Upper lobe of left lung (tissue), 6 donors: ENCODE data around the gene LAMTOR2. TPM values are rescaled to one million over a fixed set of nuclear protein-coding genes. Genes with fewer than 3 reads are reported as not detected.

Experiments used
- ATAC-seq, 2 donors: fragments of 200-7000 bp; cut with Tn5 transposase; one replicate each; pipeline ENCODE4 v1.9.1; 2022; ENCODE audit warnings: mild to moderate bottlenecking in 2 of 2, moderate library complexity in 2 of 2; ENCODE audit not compliant: low FRiP score in 2 of 2
- DNase-seq, 2 donors: peaks; one replicate each; pipeline ENCODE4 v3.0.0-alpha.2; 2019 to 2020
- H3K27ac ChIP-seq, 4 donors: fragments of 200-600 bp; sonication (generic); one replicate each; pipeline ENCODE4 v1.5.1; 2016 to 2019
- H3K27me3 ChIP-seq, 4 donors: fragments of 200-600 bp; sonication (generic); one replicate each; pipeline ENCODE4 v1.5.1; 2017 to 2019
- H3K36me3 ChIP-seq, 4 donors: fragments of 200-600 bp; sonication (generic); one replicate each; pipeline ENCODE4 v1.5.1; 2016 to 2019
- H3K4me1 ChIP-seq, 4 donors: fragments of 200-600 bp; sonication (generic); one replicate each; pipeline ENCODE4 v1.5.1; 2018 to 2019
- H3K4me3 ChIP-seq, 4 donors: fragments of 200-600 bp; sonication (generic); one replicate each; pipeline ENCODE4 v1.5.1; 2017 to 2019; ENCODE audit warnings: mild to moderate bottlenecking in 2 of 4, moderate library complexity in 1 of 4
- H3K9me3 ChIP-seq, 4 donors: fragments of 200-600 bp; sonication (generic); one replicate each; pipeline ENCODE4 v1.5.1; 2018 to 2019
- CTCF ChIP-seq, 6 experiments: fragments of 450-650 bp in 4 of 6; fragments of 200-600 bp in 2 of 6; sonication (generic) in 2 of 6; IDR thresholded peaks; one replicate each; pipeline ENCODE4 v1.5.1; 2016 to 2019; ENCODE audit warnings: antibody characterized with exemption in 6 of 6
- EP300 ChIP-seq, 4 donors: sonication (generic); formaldehyde crosslinking; IDR thresholded peaks; one replicate each; pipeline ENCODE4 v1.5.1; 2017; ENCODE audit warnings: antibody characterized with exemption in 4 of 4, control low read depth in 2 of 4
- POLR2A ChIP-seq, 4 donors: fragments of 450-650 bp; IDR thresholded peaks; one replicate each; pipeline ENCODE4 v1.5.1; 2016 to 2017; ENCODE audit warnings: antibody characterized with exemption in 4 of 4, mild to moderate bottlenecking in 2 of 4
- POLR2AphosphoS5 ChIP-seq, 2 donors: sonication (generic); formaldehyde crosslinking; IDR thresholded peaks; one replicate each; pipeline ENCODE4 v1.5.1; 2017; ENCODE audit warnings: antibody characterized with exemption in 2 of 2
- WGBS, 2 donors: methylation state at CpG; one replicate each; pipeline ENCODE4 v1.1.5; 2017 to 2018; 5-methylcytosine and 5-hydroxymethylcytosine counted together
- total RNA-seq, 6 donors: library from RNA; depleted of rRNA in 4 of 6; stranded (reverse); fragments of >200 nt in 4 of 6; gene quantifications; one replicate each; pipeline versions ENCODE4 v1.1.0 to v1.2.1, GENCODE V29; 2016 to 2021
- donor health status: DM: no; HTN: no; CAD: no; lungs with moderate emphysema.
- donor health status: DM: no; HTN: yes; CAD: no; lungs with severe emphysema.

Gene LAMTOR2
- total RNA-seq, 6 donors from 2014 or later: 35.6 to 84.5 (median 68.8) TPM

DNA sequence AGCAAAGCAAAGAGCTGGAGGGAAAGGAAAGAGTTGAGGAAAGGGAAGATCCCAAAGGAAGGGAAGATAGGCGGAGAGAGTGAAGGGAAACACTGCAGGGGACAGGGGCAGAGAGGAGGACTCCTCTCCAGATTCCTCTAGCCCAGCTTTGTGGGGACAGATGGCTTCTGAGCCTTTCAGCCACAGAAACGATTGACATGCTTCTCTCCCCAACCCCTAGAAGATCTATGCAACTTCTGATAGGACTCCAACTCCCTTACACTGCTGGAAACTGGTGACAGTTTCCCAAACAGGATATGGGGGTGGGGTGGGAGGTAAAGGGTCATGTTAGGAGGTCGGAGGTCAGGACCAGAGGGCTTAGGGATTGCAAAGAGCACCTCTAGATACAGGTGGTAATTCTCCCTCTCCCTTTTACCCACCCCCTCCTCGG lies 21.2 kb downstream of the LAMTOR2 start:
- DNase-seq: no peak
- peak overlapping the region; percentile 56 to 79 (median 66) for H3K27ac ChIP-seq
- no peak for ATAC-seq
- H3K27me3 ChIP-seq: no peaks in the 10 kb centered on the region
- no peaks in the 10 kb centered on the region for H3K9me3 ChIP-seq
- no peaks in the 10 kb centered on the region for H3K36me3 ChIP-seq
- H3K4me1 ChIP-seq: peaks cover 9 to 30% (median 17%) of the 10 kb centered on the region in 4 donors
- 47 to 50% methylated on average over 4 of the region's 4 CpGs for WGBS, 2 donors
- H3K4me3 ChIP-seq: peak overlapping the region in 3 of 4 donors; percentile 53 to 62 (median 54)
- TF ChIP-seq POLR2A (IDR thresholded peaks at IDR 0.05) (no peak), CTCF (IDR thresholded peaks at IDR 0.05) (no peak), POLR2AphosphoS5 (IDR thresholded peaks at IDR 0.05) (no peak), EP300 (IDR thresholded peaks at IDR 0.05) (no peak)

GRCh38 chr1:156076609-156077429 lies 22.2 kb downstream of the LAMTOR2 start:
- Histone ChIP-seq H3K9me3 (no peaks in the 10 kb centered on the region), H3K36me3 (no peaks in the 10 kb centered on the region), H3K27me3 (peaks cover 0 to 2% (median 0%) of the 10 kb centered on the region in 4 donors), H3K27ac (peak overlapping the region; percentile 56 to 79 (median 66)), H3K4me3 (peak overlapping the region; percentile 2 to 62 (median 54)), H3K4me1 (peaks cover 15 to 38% (median 22%) of the 10 kb centered on the region in 4 donors)
- DNase-seq (peak; percentile 47 to 90), ATAC-seq (peak; percentile 49 to 66)
- 38 to 52% methylated on average over 50 to 51 of the region's 73 CpGs for WGBS, 2 donors
- TF ChIP-seq EP300 (IDR thresholded peaks at IDR 0.05): no peak
- peak; percentile 43 to 48 for TF ChIP-seq POLR2AphosphoS5 (IDR thresholded peaks at IDR 0.05)
- TF ChIP-seq POLR2A (IDR thresholded peaks at IDR 0.05): peak in 2 of 4 donors; percentile 18 to 33
- TF ChIP-seq CTCF (IDR thresholded peaks at IDR 0.05): peak in 2 of 6 experiments; percentile 11 to 26

DNA sequence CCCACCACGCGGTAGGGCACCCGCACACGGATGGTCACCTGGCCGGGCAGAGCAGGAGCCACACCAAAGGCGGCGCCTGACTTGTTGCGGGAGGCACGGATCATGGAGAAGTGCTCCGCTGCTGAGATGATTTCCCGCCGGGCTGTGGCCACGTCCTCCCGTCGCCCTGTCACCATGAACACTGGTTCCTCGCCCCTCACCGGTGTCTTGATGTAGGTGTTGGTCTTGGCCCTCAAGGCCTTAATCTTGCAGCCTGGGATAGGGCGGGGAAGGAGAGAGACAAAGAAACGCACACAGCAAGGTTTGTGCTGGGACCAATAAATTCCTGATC lies 22.8 kb downstream of the LAMTOR2 start:
- Histone ChIP-seq H3K4me3 (peak overlapping the region in 1 of 4 donors; percentile 62), H3K4me1 (peaks cover 19 to 44% (median 27%) of the 10 kb centered on the region in 4 donors)
- no peak for TF ChIP-seq EP300 (IDR thresholded peaks at IDR 0.05)

GRCh38 chr1:156078728-156079127 lies 24.1 kb downstream of the LAMTOR2 start:
- WGBS, 2 donors: 92 to 93% methylated on average over 5 of the region's 5 CpGs
- peaks cover 0 to 4% (median 0%) of the 10 kb centered on the region in 4 donors for H3K27me3 ChIP-seq
- no peaks in the 10 kb centered on the region for H3K36me3 ChIP-seq
- ATAC-seq (no peak), DNase-seq (no peak)
- H3K4me1 ChIP-seq: peaks cover 26 to 54% (median 32%) of the 10 kb centered on the region in 4 donors
- no peak for TF ChIP-seq POLR2A (IDR thresholded peaks at IDR 0.05)
- TF ChIP-seq EP300 (IDR thresholded peaks at IDR 0.05): no peak
- no peak for TF ChIP-seq CTCF (IDR thresholded peaks at IDR 0.05)
- TF ChIP-seq POLR2AphosphoS5 (IDR thresholded peaks at IDR 0.05): no peak
- H3K27ac ChIP-seq: no peak overlapping the region
- H3K4me3 ChIP-seq: no peak overlapping the region
- H3K9me3 ChIP-seq: no peaks in the 10 kb centered on the region

More for the DNA sequence above, 22.8 kb downstream of the LAMTOR2 start:
- no peak for ATAC-seq
- H3K9me3 ChIP-seq: no peaks in the 10 kb centered on the region
- peaks cover 0 to 4% (median 0%) of the 10 kb centered on the region in 4 donors for H3K27me3 ChIP-seq
- WGBS, 2 donors: 90 to 94% methylated on average over 11 to 16 of the region's 19 CpGs
- H3K27ac ChIP-seq: peak overlapping the region in 3 of 4 donors; percentile 55 to 79 (median 56)
- no peaks in the 10 kb centered on the region for H3K36me3 ChIP-seq
- DNase-seq: no peak

DNA sequence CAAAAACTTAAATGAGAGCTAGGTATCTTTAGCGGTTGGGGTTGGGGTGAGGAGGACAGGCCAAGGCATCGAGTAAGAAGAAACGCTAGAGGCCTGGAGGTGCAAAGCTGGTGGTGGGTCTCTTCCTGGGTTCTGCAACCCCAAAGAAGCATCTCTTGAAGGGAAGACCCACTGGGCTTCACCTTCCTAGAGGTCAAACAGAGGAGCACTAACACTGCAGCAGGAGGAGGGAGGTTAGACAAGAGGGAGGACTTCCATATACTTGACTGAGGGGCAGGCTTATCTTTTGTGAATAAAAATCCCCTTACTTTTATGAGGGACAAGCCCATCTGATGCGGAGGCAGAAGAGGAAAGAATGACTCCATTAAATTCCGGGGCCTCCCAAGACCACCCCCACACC lies 25.2 kb downstream of the LAMTOR2 start:
- TF ChIP-seq POLR2AphosphoS5 (IDR thresholded peaks at IDR 0.05) (no peak), POLR2A (IDR thresholded peaks at IDR 0.05) (no peak), EP300 (IDR thresholded peaks at IDR 0.05) (no peak), CTCF (IDR thresholded peaks at IDR 0.05) (no peak)
- Histone ChIP-seq H3K36me3 (no peaks in the 10 kb centered on the region), H3K9me3 (no peaks in the 10 kb centered on the region), H3K4me3 (no peak overlapping the region), H3K4me1 (peaks cover 26 to 52% (median 29%) of the 10 kb centered on the region in 4 donors), H3K27me3 (peaks cover 0 to 4% (median 0%) of the 10 kb centered on the region in 4 donors), H3K27ac (no peak overlapping the region)
- 81 to 82% methylated on average over 5 of the region's 5 CpGs for WGBS, 2 donors
- no peak for DNase-seq
- no peak for ATAC-seq
